ENCODE measurements around the gene RTP1.

- TF ChIP-seq CTCF (IDR thresholded peaks at IDR 0.05) = no peak
- TF ChIP-seq POLR2A (IDR thresholded peaks at IDR 0.05) = no peak
These were observed 13.4 kb downstream of the RTP1 start for GRCh38 chr3:187210545-187211327.

Measured in prostate gland (tissue), 2 donors.